H1 (cell line): ENCODE data around the gene WDR74. TPM values are rescaled to one million over a fixed set of nuclear protein-coding genes. Genes with fewer than 3 reads are reported as not detected.

Source experiments
- CTCF ChIA-PET: fragments of 300-600 bp; sonication (Branson Sonifier 250); formaldehyde crosslinking; loops from one replicate; lab custom pipeline; 2021; ENCODE audit not compliant: partially characterized antibody; lab: Charles Lee
- POLR2A ChIA-PET: fragments of 300-600 bp; sonication (Branson Sonifier 250); formaldehyde crosslinking; loops from one replicate; lab custom pipeline; 2021; ENCODE audit warnings: inconsistent platforms; ENCODE audit not compliant: partially characterized antibody; lab: Charles Lee
- DNase-seq, 2 experiments: peaks; one replicate each; pipeline versions ENCODE4 v3.0.0 to v3.0.0-alpha.2; 2010 to 2022; ENCODE audit warnings: low spot score in 2 of 2, low read depth in 1 of 2, mixed read lengths in 1 of 2
- FAIRE-seq: peaks from 2 replicates; lab custom pipeline; 2011; peaks lifted over from hg19 to GRCh38; lab: Jason Lieb, UNC
- H2AFZ ChIP-seq: 2 replicates; pipeline ENCODE4 v1.8.1; 2012; ENCODE audit warnings: low read length, inconsistent platforms
- H2AK5ac ChIP-seq: 2 replicates; pipeline ENCODE4 v1.6.1; 2013; ENCODE audit warnings: low read depth, low read length
- H2BK120ac ChIP-seq: replicated peaks from 2 replicates; pipeline ENCODE3; 2013; ENCODE audit warnings: low read depth, low read length, inconsistent platforms
- H2BK12ac ChIP-seq: 2 replicates; pipeline ENCODE4 v1.6.1; 2013; ENCODE audit warnings: low read depth, low read length
- H2BK15ac ChIP-seq: 2 replicates; pipeline ENCODE4 v1.6.1; 2013; ENCODE audit warnings: low read length
- H2BK20ac ChIP-seq: 2 replicates; pipeline ENCODE4 v1.6.1; 2013; ENCODE audit warnings: low read length
- H2BK5ac ChIP-seq: 2 replicates; pipeline ENCODE4 v1.6.1; 2013; ENCODE audit warnings: low read depth, low read length
- H3K14ac ChIP-seq: 2 replicates; pipeline ENCODE4 v1.6.1; 2013; ENCODE audit warnings: inconsistent platforms; ENCODE audit not compliant: insufficient read length
- H3K18ac ChIP-seq: 2 replicates; pipeline ENCODE4 v1.6.1; 2013; ENCODE audit warnings: low read length; ENCODE audit errors: extremely low read depth
- H3K23ac ChIP-seq: 2 replicates; pipeline ENCODE4 v1.6.1; 2013; ENCODE audit warnings: inconsistent platforms; ENCODE audit not compliant: insufficient read length
- H3K23me2 ChIP-seq: 2 replicates; pipeline ENCODE4 v1.6.1; 2013; ENCODE audit warnings: low read depth, low read length
- H3K27ac ChIP-seq: 2 replicates; pipeline ENCODE4 v1.6.1; 2011; ENCODE audit warnings: low read depth, low read length, inconsistent platforms
- H3K27me3 ChIP-seq, 4 experiments: replicated peaks in 1 of 4; 1 replicate in 1 of 4; 2 replicates in 3 of 4; pipeline versions ENCODE4 v1.6.1 to v1.8.1; 2011 to 2013; ENCODE audit warnings: low read length in 3 of 4, mild to moderate bottlenecking in 3 of 4, inconsistent platforms in 2 of 4, mixed read lengths in 2 of 4, moderate library complexity in 1 of 4; ENCODE audit not compliant: control insufficient read depth in 3 of 4, insufficient read depth in 3 of 4; ENCODE audit errors: extremely low read depth in 1 of 4
- H3K36me3 ChIP-seq, 4 experiments: 2 replicates each; pipeline versions ENCODE4 v1.6.1 to v1.8.1; 2011 to 2013; ENCODE audit warnings: mild to moderate bottlenecking in 4 of 4, low read length in 3 of 4, moderate library complexity in 2 of 4, control low read depth in 1 of 4, inconsistent platforms in 1 of 4; ENCODE audit not compliant: insufficient read depth in 4 of 4, control insufficient read depth in 2 of 4
- H3K4ac ChIP-seq: replicated peaks from 2 replicates; pipeline ENCODE3; 2013; ENCODE audit warnings: low read length, low read depth, mixed read lengths, inconsistent platforms; ENCODE audit not compliant: insufficient read length
- H3K4me1 ChIP-seq, 4 experiments: replicated peaks in 1 of 4; 1 replicate in 1 of 4; 2 replicates in 3 of 4; pipeline versions ENCODE4 v1.6.1 to v1.8.1; 2011 to 2013; ENCODE audit warnings: low read length in 3 of 4, inconsistent platforms in 2 of 4, mixed read lengths in 1 of 4; ENCODE audit not compliant: insufficient read depth in 4 of 4, control insufficient read depth in 3 of 4
- H3K4me2 ChIP-seq, 2 experiments: 2 replicates each; pipeline versions ENCODE4 v1.6.1 to v1.8.1; 2011 to 2013; ENCODE audit warnings: low read depth in 2 of 2, low read length in 2 of 2, control low read depth in 1 of 2, inconsistent platforms in 1 of 2, mild to moderate bottlenecking in 1 of 2; ENCODE audit not compliant: insufficient read depth in 1 of 2
- H3K4me3 ChIP-seq, 4 experiments: fragments of 200-600, 300-600 bp in 1 of 4; sonication (generic), shearing (Covaris generic), sonication (Bioruptor Twin) in 1 of 4; 2 replicates each; pipeline versions ENCODE4 v1.5.1 to v1.8.1; 2011 to 2016; ENCODE audit warnings: low read length in 4 of 4, low read depth in 3 of 4, control low read depth in 2 of 4, inconsistent platforms in 2 of 4, mild to moderate bottlenecking in 2 of 4, mixed read lengths in 1 of 4, moderate library complexity in 1 of 4; ENCODE audit not compliant: insufficient read depth in 2 of 4; ENCODE audit errors: extremely low read depth in 1 of 4
- H3K56ac ChIP-seq: replicated peaks from 2 replicates; pipeline ENCODE3; 2013; ENCODE audit warnings: low read depth, mild to moderate bottlenecking, mixed read lengths, low read length, inconsistent platforms; ENCODE audit not compliant: insufficient read length
- H3K79me1 ChIP-seq: 2 replicates; pipeline ENCODE4 v1.6.1; 2013; ENCODE audit warnings: low read depth, low read length, control low read depth
- H3K79me2 ChIP-seq, 2 experiments: 2 replicates each; pipeline versions ENCODE4 v1.6.1 to v1.8.1; 2012 to 2013; ENCODE audit warnings: low read length in 2 of 2, mild to moderate bottlenecking in 2 of 2, inconsistent platforms in 1 of 2; ENCODE audit not compliant: insufficient read depth in 2 of 2, control insufficient read depth in 1 of 2
- H3K9ac ChIP-seq, 4 experiments: replicated peaks in 1 of 4; 1 replicate in 1 of 4; 2 replicates in 3 of 4; pipeline versions ENCODE4 v1.6.1 to v1.8.1; 2011 to 2013; ENCODE audit warnings: low read depth in 3 of 4, low read length in 3 of 4, control low read depth in 2 of 4, mild to moderate bottlenecking in 2 of 4, moderate library complexity in 2 of 4, inconsistent platforms in 1 of 4; ENCODE audit errors: extremely low read depth in 1 of 4
- H3K9me3 ChIP-seq, 2 experiments: 2 replicates each; pipeline versions ENCODE4 v1.6.1 to v1.8.1; 2012 to 2013; ENCODE audit warnings: mild to moderate bottlenecking in 2 of 2, moderate library complexity in 2 of 2, control low read depth in 1 of 2, inconsistent platforms in 1 of 2, low read depth in 1 of 2, low read length in 1 of 2, mixed read lengths in 1 of 2; ENCODE audit not compliant: insufficient read depth in 2 of 2
- H4K20me1 ChIP-seq, 2 experiments: replicated peaks in 1 of 2; 2 replicates each; pipeline versions ENCODE3 to v1.8.1; 2011 to 2013; ENCODE audit warnings: inconsistent platforms in 2 of 2, low read length in 2 of 2, mild to moderate bottlenecking in 1 of 2; ENCODE audit not compliant: insufficient read depth in 2 of 2, control insufficient read depth in 1 of 2
- H4K5ac ChIP-seq: 2 replicates; pipeline ENCODE4 v1.6.1; 2013; ENCODE audit warnings: low read length, low read depth, mixed read lengths, inconsistent platforms; ENCODE audit not compliant: insufficient read length
- H4K8ac ChIP-seq: 2 replicates; pipeline ENCODE4 v1.8.0; 2013; ENCODE audit warnings: mild to moderate bottlenecking, moderate library complexity, low read length, inconsistent platforms; ENCODE audit not compliant: insufficient read depth; ENCODE audit errors: extremely low read depth
- H4K91ac ChIP-seq: replicated peaks from 2 replicates; pipeline ENCODE3; 2013; ENCODE audit warnings: low read length, mixed read lengths, inconsistent platforms; ENCODE audit not compliant: insufficient read length
- ASH2L ChIP-seq: fragments of 200-600, 300-600 bp; sonication (generic); IDR thresholded peaks from one replicate; pipeline ENCODE4 v1.7.1; 2017; ENCODE audit warnings: low read length
- BACH1 ChIP-seq: IDR thresholded peaks from 2 replicates; pipeline ENCODE4 v1.6.1; 2012; ENCODE audit warnings: low read length, improper control_type of control experiment
- BCL11A ChIP-seq, 2 experiments: IDR thresholded peaks; one replicate each; pipeline ENCODE4 v1.6.1; 2011; ENCODE audit warnings: low read depth in 2 of 2, low read length in 2 of 2, mild to moderate bottlenecking in 2 of 2
- CBX5 ChIP-seq: fragments of 300-800, 300-1000 bp; sonication (generic); IDR thresholded peaks from 2 replicates; pipeline ENCODE4 v1.7.1; 2016; ENCODE audit warnings: antibody characterized with exemption, low read length, low read depth
- EGR1 ChIP-seq: IDR thresholded peaks from 2 replicates; pipeline ENCODE4 v1.6.1; 2011; ENCODE audit warnings: low read depth, low read length, borderline replicate concordance
- EZH2 ChIP-seq: fragments of 200-600 bp; sonication (generic); IDR thresholded peaks from 2 replicates; pipeline ENCODE4 v1.7.1; 2012; ENCODE audit warnings: low read depth, mild to moderate bottlenecking, moderate library complexity, low read length, inconsistent platforms; ENCODE audit not compliant: severe bottlenecking
- FOSL1 ChIP-seq: IDR thresholded peaks from 2 replicates; pipeline ENCODE4 v1.6.1; 2011; ENCODE audit warnings: mild to moderate bottlenecking, low read depth, low read length, moderate library complexity; ENCODE audit not compliant: insufficient read depth
- JUND ChIP-seq: IDR thresholded peaks from 2 replicates; pipeline ENCODE4 v1.6.1; 2011; ENCODE audit warnings: mild to moderate bottlenecking, improper control_type of control experiment, low read length
- POLR2A ChIP-seq, 2 experiments: IDR thresholded peaks; 1 replicate in 1 of 2; 2 replicates in 1 of 2; pipeline ENCODE4 v1.6.1; 2011; ENCODE audit warnings: low read depth in 2 of 2, low read length in 2 of 2, mild to moderate bottlenecking in 2 of 2; ENCODE audit errors: control extremely low read depth in 1 of 2
- RFX5 ChIP-seq: IDR thresholded peaks from 2 replicates; pipeline ENCODE4 v1.6.1; 2011; ENCODE audit warnings: low read depth, low read length, improper control_type of control experiment, borderline replicate concordance
- SP1 ChIP-seq: IDR thresholded peaks from 2 replicates; pipeline ENCODE4 v1.6.1; 2011; ENCODE audit warnings: low read depth, low read length
- SP4 ChIP-seq: IDR thresholded peaks from 2 replicates; pipeline ENCODE4 v1.6.1; 2012; ENCODE audit warnings: low read length, inconsistent platforms
- SRF ChIP-seq: IDR thresholded peaks from 2 replicates; pipeline ENCODE4 v1.6.1; 2011; ENCODE audit warnings: mild to moderate bottlenecking, low read depth, low read length, moderate library complexity
- TAF1 ChIP-seq: IDR thresholded peaks from 2 replicates; pipeline ENCODE4 v1.6.1; 2011; ENCODE audit warnings: mild to moderate bottlenecking, low read depth, low read length
- WGBS, 2 experiments: shearing (Covaris generic) in 1 of 2; methylation state at CpG; one replicate each; pipeline versions ENCODE4 v1.1.6 to v1.1.7; 2013 to 2015; ENCODE audit warnings: low lambda C conversion rate in 2 of 2, mixed read lengths in 2 of 2, inconsistent platforms in 1 of 2, low coverage in 1 of 2, missing lambda C conversion rate in 1 of 2; ENCODE audit not compliant: insufficient replicate concordance in 2 of 2, insufficient coverage in 1 of 2, insufficient read length in 1 of 2; ENCODE audit errors: extremely low coverage in 1 of 2, missing lambda C conversion rate in 1 of 2; 5-methylcytosine and 5-hydroxymethylcytosine counted together
- polyA plus RNA-seq, 7 experiments: library from polyadenylated mRNA; depleted of rRNA in 3 of 7; stranded (reverse) in 5 of 7; unstranded in 2 of 7; fragments of >200 nt in 5 of 7; fragments of 200-250 nt in 2 of 7; gene quantifications; 1 replicate in 5 of 7; 2 replicates in 1 of 7; 4 replicates in 1 of 7; pipeline versions ENCODE4 v1.2.1 to v1.2.3, GENCODE V29; 2011 to 2013; ENCODE audit warnings: missing spikeins in 2 of 7, mixed read lengths in 2 of 7
- total RNA-seq: library from RNA; stranded (reverse); fragmentation: NEBNext Ultra II Directional; extraction: Animal tissue kit (Norgen Biotek cat#: 25700); gene quantifications from 2 replicates; pipeline ENCODE4 v1.2.1, GENCODE V29; 2021
- TF ChIP-seq, protein P1 (sequence below): IDR thresholded peaks from 2 replicates; pipeline ENCODE4 v1.6.1; 2011; ENCODE audit warnings: low read length, improper control_type of control experiment

The WDR74 gene
- total and polyA plus RNA-seq, 2 of the 8 experiments (the other 6 are each of a cell fraction or from before 2014, with no cell fraction given), result 93.6 to 97.0 TPM

DNA sequence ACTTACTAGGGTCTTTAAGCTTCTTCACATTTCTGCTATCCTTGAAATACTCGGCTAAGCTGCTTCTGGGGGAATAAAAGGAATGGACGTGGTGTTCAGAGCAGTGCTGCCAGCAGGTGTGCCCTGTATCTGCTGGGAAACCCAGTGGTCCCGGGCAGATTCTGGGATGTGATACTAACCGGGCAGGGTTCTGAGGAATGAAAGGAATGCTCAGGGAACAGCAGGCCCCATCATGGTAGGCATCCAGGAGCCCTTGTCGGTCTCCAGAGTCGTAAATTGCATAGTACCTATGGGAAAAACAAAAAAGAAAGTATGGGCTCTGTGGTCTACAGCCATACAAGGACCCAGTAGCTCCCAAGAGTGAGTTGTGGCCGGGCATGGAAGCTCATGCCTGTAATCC, 43.1 kb downstream of the WDR74 start:
- 89% methylated on average over 7 of the region's 7 CpGs; no CpG with 5 or more reads in 1 of the 2 experiments for WGBS, 2 experiments
- no peaks in the 10 kb centered on the region for H3K9me3 ChIP-seq
- H4K5ac ChIP-seq, result no peak overlapping the region
- H2BK120ac ChIP-seq, result no peak overlapping the region
- H3K4me2 ChIP-seq, result no peak overlapping the region
- H4K20me1 ChIP-seq, result peaks cover 0 to 3% of the 10 kb centered on the region in 2 experiments
- H3K18ac ChIP-seq, result no peak overlapping the region
- no peak overlapping the region for H2AK5ac ChIP-seq
- H3K4me1 ChIP-seq, result peaks cover 0 to 3% (median 1%) of the 10 kb centered on the region in 4 experiments; a peak in 3 of 7 replicates
- H3K27ac ChIP-seq, result no peak overlapping the region
- POLR2A ChIA-PET, result interaction anchor here (0.7 to 15.9 kb wide), 18 partner anchors 7 to 655 kb away, joined by 3 to 251 read pairs (median 4); partner anchors contain the start of genes C11orf98, CSKMT, LBHD1 and NXF1
- CTCF ChIA-PET, result interaction anchor here (0.7 to 3.9 kb wide), 4 partner anchors 9 to 81 kb away, joined by 4 to 19 read pairs (median 4); partner anchors contain the start of gene TMEM179B
- H3K36me3 ChIP-seq, result peaks cover 30 to 60% (median 52%) of the 10 kb centered on the region in 4 experiments
- no peak overlapping the region for H2AFZ ChIP-seq
- no peak overlapping the region for H3K56ac ChIP-seq
- H4K8ac ChIP-seq, result no peak overlapping the region
- H2BK15ac ChIP-seq, result no peak overlapping the region
- no peak overlapping the region for H2BK20ac ChIP-seq
- no peak overlapping the region for H3K23ac ChIP-seq
- FAIRE-seq (no peak), DNase-seq (no peak)
- no peak overlapping the region for H2BK5ac ChIP-seq
- H3K27me3 ChIP-seq, result no peaks in the 10 kb centered on the region
- no peak overlapping the region for H3K4ac ChIP-seq
- no peak overlapping the region for H3K9ac ChIP-seq
- no peak overlapping the region for H3K4me3 ChIP-seq
- no peak overlapping the region for H3K14ac ChIP-seq
- no peaks in the 10 kb centered on the region for H3K23me2 ChIP-seq
- H4K91ac ChIP-seq, result no peak overlapping the region
- H2BK12ac ChIP-seq, result no peak overlapping the region
- no peaks in the 10 kb centered on the region; the same call in 1 of the 2 replicates for H3K79me1 ChIP-seq
- peaks cover 0 to 5% of the 10 kb centered on the region in 2 experiments; a peak in 1 of 4 replicates for H3K79me2 ChIP-seq
- TF ChIP-seq FOSL1, result no peak
- no peak for TF ChIP-seq SP1
- TF ChIP-seq BCL11A (IDR thresholded peaks at IDR 0.05; ENCODE audit: low read depth in 2 of 2, low read length in 2 of 2), result no peak
- TF ChIP-seq BACH1, result no peak
- no peak for TF ChIP-seq POLR2A (IDR thresholded peaks at IDR 0.05; ENCODE audit: control extremely low read depth in 1 of 2, low read depth in 2 of 2, low read length in 2 of 2)
- TF ChIP-seq SRF, result no peak
- no peak for TF ChIP-seq EZH2
- no peak for TF ChIP-seq RFX5
- TF ChIP-seq CBX5, result no peak
- TF ChIP-seq, protein P1, sequence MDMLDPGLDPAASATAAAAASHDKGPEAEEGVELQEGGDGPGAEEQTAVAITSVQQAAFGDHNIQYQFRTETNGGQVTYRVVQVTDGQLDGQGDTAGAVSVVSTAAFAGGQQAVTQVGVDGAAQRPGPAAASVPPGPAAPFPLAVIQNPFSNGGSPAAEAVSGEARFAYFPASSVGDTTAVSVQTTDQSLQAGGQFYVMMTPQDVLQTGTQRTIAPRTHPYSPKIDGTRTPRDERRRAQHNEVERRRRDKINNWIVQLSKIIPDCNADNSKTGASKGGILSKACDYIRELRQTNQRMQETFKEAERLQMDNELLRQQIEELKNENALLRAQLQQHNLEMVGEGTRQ, result no peak
- TF ChIP-seq SP4, result no peak
- no peak for TF ChIP-seq TAF1
- no peak for TF ChIP-seq JUND
- TF ChIP-seq ASH2L, result no peak
- TF ChIP-seq EGR1, result no peak
